ENCODE measurements around the gene KLHL26. TPM values are rescaled to one million over a fixed set of nuclear protein-coding genes. Genes with fewer than 3 reads are reported as not detected.
A peak's percentile ranks its signal among the peaks of the same experiment; 100 is the strongest.

The KLHL26 gene
- total and polyA plus RNA-seq, 5 experiments from 2014 or later, result 3.3 to 13.9 (median 5.7) TPM

DNA sequence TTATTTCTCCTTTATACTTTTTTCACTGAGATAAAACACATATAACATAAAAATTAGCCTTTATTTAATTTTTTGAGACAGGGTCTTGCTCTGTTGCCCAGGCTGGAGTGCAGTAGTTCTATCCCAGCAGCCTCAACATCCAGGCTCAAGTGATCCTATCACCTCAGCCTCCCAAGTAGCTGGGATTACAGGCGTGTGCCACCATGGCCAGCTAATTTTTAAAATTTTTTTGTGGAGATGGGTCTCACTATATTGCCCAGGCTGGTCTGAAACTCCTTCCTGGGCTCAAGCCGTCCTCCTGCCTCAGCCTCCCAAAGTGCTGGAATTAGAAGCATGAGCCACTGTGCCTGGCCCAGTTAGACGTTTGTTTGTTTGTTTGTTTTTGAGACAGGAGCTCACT is 75.1 kb downstream of the KLHL26 start:
- Mint-ChIP-seq H3K27me3 (no peaks in the 10 kb centered on the region), H3K36me3 (peaks cover 0 to 4% (median 0%) of the 10 kb centered on the region in 3 donors), H3K27ac (no peak overlapping the region), H3K4me3 (no peak overlapping the region), H3K9me3 (no peaks in the 10 kb centered on the region), H3K4me1 (peaks cover 18 to 67% (median 52%) of the 10 kb centered on the region in 4 donors)
- POLR2A ChIA-PET, result interaction anchor here (1.2 kb wide), 1 partner anchor 12 kb away, joined by 5 read pairs; no protein-coding TSS in a partner anchor
- DNase-seq, result no peak
- ATAC-seq, result no peak

GRCh38 chr19:18712981-18713380 is 76.2 kb downstream of the KLHL26 start:
- ATAC-seq (no peak), DNase-seq (no peak)
- peaks cover 0 to 4% (median 0%) of the 10 kb centered on the region in 3 donors for H3K36me3 Mint-ChIP-seq
- POLR2A ChIA-PET, result interaction anchor here (1.2 to 1.4 kb wide), 2 partner anchors 13 to 116 kb away, joined by 3 to 5 read pairs; no protein-coding TSS in a partner anchor
- H3K4me3 Mint-ChIP-seq, result peak overlapping the region in 1 of 10 donors; percentile 31
- peak overlapping the region in 4 of 10 donors; percentile 16 to 89 (median 58) for H3K27ac Mint-ChIP-seq
- no peaks in the 10 kb centered on the region for H3K27me3 Mint-ChIP-seq
- no peaks in the 10 kb centered on the region for H3K9me3 Mint-ChIP-seq
- H3K4me1 Mint-ChIP-seq, result peaks cover 17 to 68% (median 53%) of the 10 kb centered on the region in 4 donors

GRCh38 chr19:18713550-18714117 is 76.8 kb downstream of the KLHL26 start:
- peak overlapping the region in 4 of 10 donors; percentile 29 to 72 (median 59) for H3K27ac Mint-ChIP-seq
- H3K4me1 Mint-ChIP-seq, result peaks cover 19 to 69% (median 55%) of the 10 kb centered on the region in 4 donors
- H3K27me3 Mint-ChIP-seq, result no peaks in the 10 kb centered on the region
- peaks cover 0 to 9% (median under 1%) of the 10 kb centered on the region in 3 donors for H3K36me3 Mint-ChIP-seq
- ATAC-seq (peak in 1 of 2 donors; percentile 47), DNase-seq (no peak)
- peak overlapping the region in 3 of 10 donors; percentile 24 to 31 (median 25) for H3K4me3 Mint-ChIP-seq
- POLR2A ChIA-PET, result interaction anchor here (1.4 kb wide), 1 partner anchor 116 kb away, joined by 3 read pairs; no protein-coding TSS in a partner anchor
- no peaks in the 10 kb centered on the region for H3K9me3 Mint-ChIP-seq

GRCh38 chr19:18715416-18715815 is 78.6 kb downstream of the KLHL26 start:
- H3K27ac Mint-ChIP-seq, result peak overlapping the region in 4 of 10 donors; percentile 11 to 93 (median 40)
- DNase-seq, result no peak
- no peak for ATAC-seq
- peaks cover 20 to 60% (median 51%) of the 10 kb centered on the region in 4 donors for H3K4me1 Mint-ChIP-seq
- no peaks in the 10 kb centered on the region for H3K27me3 Mint-ChIP-seq
- H3K4me3 Mint-ChIP-seq, result peak overlapping the region in 4 of 10 donors; percentile 37 to 52 (median 44)
- POLR2A ChIA-PET, result no interaction called here
- H3K9me3 Mint-ChIP-seq, result no peaks in the 10 kb centered on the region
- peaks cover 0 to 18% (median 3%) of the 10 kb centered on the region in 3 donors for H3K36me3 Mint-ChIP-seq

GRCh38 chr19:18716857-18717256 is 80.0 kb downstream of the KLHL26 start:
- Mint-ChIP-seq H3K27ac (peak overlapping the region in 7 of 10 donors; percentile 58 to 93 (median 80)), H3K36me3 (peaks cover 0 to 27% (median 3%) of the 10 kb centered on the region in 3 donors), H3K4me1 (peaks cover 25 to 60% (median 54%) of the 10 kb centered on the region in 4 donors), H3K4me3 (no peak overlapping the region), H3K27me3 (no peaks in the 10 kb centered on the region), H3K9me3 (no peaks in the 10 kb centered on the region)
- ATAC-seq, result no peak
- no peak for DNase-seq
- POLR2A ChIA-PET, result no interaction called here

- Mint-ChIP-seq H3K27me3 (no peaks in the 10 kb centered on the region), H3K36me3 (peaks cover 0 to 28% (median 4%) of the 10 kb centered on the region in 3 donors), H3K4me1 (peaks cover 25 to 60% (median 53%) of the 10 kb centered on the region in 4 donors), H3K4me3 (no peak overlapping the region), H3K27ac (peak overlapping the region in 5 of 10 donors; percentile 18 to 87 (median 65)), H3K9me3 (no peaks in the 10 kb centered on the region)
- DNase-seq, result no peak
- POLR2A ChIA-PET, result no interaction called here
- no peak for ATAC-seq
Observed at GRCh38 chr19:18717601-18718000, 80.8 kb downstream of the KLHL26 start.

DNA sequence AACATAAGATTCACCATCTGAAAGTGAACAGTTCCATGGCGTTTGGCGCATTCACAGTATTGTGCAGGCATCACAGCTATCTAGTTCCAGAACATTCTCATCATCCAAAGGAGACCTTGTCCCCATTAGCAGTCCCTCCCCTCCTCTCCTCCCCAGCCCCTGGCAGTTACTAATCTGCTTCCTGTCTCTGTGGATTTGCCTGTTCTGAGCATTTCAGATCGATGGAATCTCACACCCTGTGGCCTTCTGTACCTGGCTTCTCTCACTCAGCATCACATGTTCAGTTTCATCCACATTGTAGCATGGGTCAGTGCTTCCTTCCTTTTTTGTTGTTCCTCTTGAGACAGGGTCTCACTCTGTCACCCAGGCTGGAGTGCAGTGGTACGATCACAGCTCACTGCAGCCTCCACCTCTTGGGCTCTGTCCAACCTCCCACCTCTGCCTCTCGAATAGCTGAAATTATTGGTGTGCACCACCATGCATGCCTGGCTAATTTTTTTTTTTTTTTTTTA is 81.2 kb downstream of the KLHL26 start:
- H3K9me3 Mint-ChIP-seq, result no peaks in the 10 kb centered on the region
- H3K36me3 Mint-ChIP-seq, result peaks cover 0 to 28% (median 4%) of the 10 kb centered on the region in 3 donors
- POLR2A ChIA-PET, result no interaction called here

DNA sequence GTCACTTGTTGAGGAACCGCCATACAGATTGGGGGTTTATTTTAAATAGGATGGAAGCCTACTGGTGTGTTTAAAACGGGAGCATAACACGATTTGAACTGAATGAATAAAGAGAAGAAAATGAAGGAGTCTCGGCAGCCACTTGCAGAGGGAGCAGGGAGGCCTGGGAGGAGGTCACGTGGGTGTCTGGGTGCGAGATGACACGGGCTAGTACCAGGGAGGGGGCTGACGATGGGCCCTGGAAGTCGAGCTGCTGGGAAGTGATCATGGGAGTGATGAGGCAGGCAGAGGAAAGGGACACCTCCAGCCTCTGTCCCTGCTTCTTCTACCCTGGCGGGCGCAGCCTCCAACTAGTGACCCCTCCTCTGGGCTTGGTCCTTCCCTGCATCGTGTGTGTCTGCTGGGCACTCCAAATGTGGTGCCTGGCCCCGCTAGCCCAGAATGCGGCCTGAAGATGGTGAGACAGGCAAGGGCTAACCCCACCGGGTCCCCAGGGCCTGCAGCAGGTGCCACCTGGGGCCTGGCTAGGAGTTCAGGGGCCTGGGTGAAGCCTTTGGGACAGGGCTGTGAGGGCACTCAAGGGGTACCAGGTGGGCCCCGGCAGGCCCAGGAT is 82.1 kb downstream of the KLHL26 start:
- Mint-ChIP-seq H3K9me3 (no peaks in the 10 kb centered on the region), H3K4me1 (peaks cover 31 to 55% (median 45%) of the 10 kb centered on the region in 4 donors), H3K4me3 (no peak overlapping the region), H3K27ac (peak overlapping the region in 5 of 10 donors; percentile 61 to 87 (median 75)), H3K36me3 (peaks cover 0 to 30% (median 4%) of the 10 kb centered on the region in 3 donors), H3K27me3 (no peaks in the 10 kb centered on the region)
- no peak for ATAC-seq
- POLR2A ChIA-PET, result no interaction called here
- DNase-seq, result no peak

More for the DNA sequence above, 81.2 kb downstream of the KLHL26 start:
- Mint-ChIP-seq H3K27ac (peak overlapping the region in 8 of 10 donors; percentile 58 to 87 (median 78)), H3K4me3 (peak overlapping the region in 1 of 10 donors; percentile 18), H3K27me3 (no peaks in the 10 kb centered on the region), H3K4me1 (peaks cover 27 to 58% (median 50%) of the 10 kb centered on the region in 4 donors)
- ATAC-seq, result no peak
- DNase-seq, result no peak

GRCh38 chr19:18719541-18719940 is 82.7 kb downstream of the KLHL26 start:
- POLR2A ChIA-PET, result no interaction called here
- Mint-ChIP-seq H3K4me3 (no peak overlapping the region), H3K27ac (peak overlapping the region in 1 of 10 donors; percentile 52), H3K36me3 (peaks cover 0 to 30% (median 4%) of the 10 kb centered on the region in 3 donors), H3K9me3 (no peaks in the 10 kb centered on the region), H3K4me1 (peaks cover 33 to 57% (median 42%) of the 10 kb centered on the region in 4 donors), H3K27me3 (no peaks in the 10 kb centered on the region)
- no peak for ATAC-seq
- no peak for DNase-seq

Other genes with a start within 250 kb of the KLHL26 start
- gene LRRC25, start 239.4 kb upstream of the KLHL26 start, total RNA-seq, result under 1 TPM; 0.16 to 0.39 TPM
- gene LRRC25, start 239.4 kb upstream of the KLHL26 start, polyA plus RNA-seq, result under 1 TPM in 2 of 3 donors, not detected in 1; 0.13 to 0.26 TPM
- 10 to 100 TPM; 41.3 to 45.4 TPM for gene SSBP4, start 217.6 kb upstream of the KLHL26 start, total RNA-seq
- gene SSBP4, start 217.6 kb upstream of the KLHL26 start, polyA plus RNA-seq, result 10 to 100 TPM; 48.1 to 78.8 (median 61.1) TPM
- gene ISYNA1, start 198.9 kb upstream of the KLHL26 start, total RNA-seq, result 10 to 100 TPM; 62.5 to 63.7 TPM
- gene ISYNA1, start 198.9 kb upstream of the KLHL26 start, polyA plus RNA-seq, result 10 to 100 TPM; 28.3 to 53.2 (median 40.4) TPM
- gene ELL, start 115.0 kb upstream of the KLHL26 start, total RNA-seq, result 10 to 100 TPM; 23.7 to 24.1 TPM
- gene ELL, start 115.0 kb upstream of the KLHL26 start, polyA plus RNA-seq, result 10 to 100 TPM in 1 of 3 donors, 1 to 10 TPM in 2; 7.6 to 11.0 (median 9.3) TPM
- 100 to 1,000 TPM; 235 to 236 TPM for gene FKBP8, start 93.5 kb upstream of the KLHL26 start, total RNA-seq
- gene FKBP8, start 93.5 kb upstream of the KLHL26 start, polyA plus RNA-seq, result 100 to 1,000 TPM in 2 of 3 donors, 10 to 100 TPM in 1; 87.0 to 125 (median 106) TPM
- 10 to 100 TPM; 96.2 to 97.9 TPM for gene KXD1, start 79.2 kb upstream of the KLHL26 start, total RNA-seq
- gene KXD1, start 79.2 kb upstream of the KLHL26 start, polyA plus RNA-seq, result 10 to 100 TPM; 68.3 to 80.2 (median 79.4) TPM
- 1,000 to 10,000 TPM; 1,986 to 2,036 TPM for gene UBA52, start 65.2 kb upstream of the KLHL26 start, total RNA-seq
- gene UBA52, start 65.2 kb upstream of the KLHL26 start, polyA plus RNA-seq, result 1,000 to 10,000 TPM; 1,743 to 2,077 (median 1,903) TPM
- 100 to 1,000 TPM; 138 to 165 TPM for gene REX1BD, start 48.2 kb upstream of the KLHL26 start, total RNA-seq
- gene REX1BD, start 48.2 kb upstream of the KLHL26 start, polyA plus RNA-seq, result 100 to 1,000 TPM; 165 to 196 (median 176) TPM
- not detected for gene CRLF1, start 30.2 kb upstream of the KLHL26 start, total RNA-seq
- 1 to 10 TPM in 1 of 3 donors, under 1 TPM in 1, not detected in 1; 0.55 to 1.1 TPM for gene CRLF1, start 30.2 kb upstream of the KLHL26 start, polyA plus RNA-seq
- not detected for gene TMEM59L, start 24.2 kb upstream of the KLHL26 start, total RNA-seq
- under 1 TPM in 2 of 3 donors, not detected in 1; 0.09 to 0.27 TPM for gene TMEM59L, start 24.2 kb upstream of the KLHL26 start, polyA plus RNA-seq
- gene CRTC1, start 46.7 kb downstream of the KLHL26 start, total RNA-seq, result 10 to 100 TPM; 24.2 to 25.7 TPM
- gene CRTC1, start 46.7 kb downstream of the KLHL26 start, polyA plus RNA-seq, result 1 to 10 TPM; 1.2 to 2.0 (median 1.9) TPM
- not detected for gene COMP, start 154.3 kb downstream of the KLHL26 start, total RNA-seq
- gene COMP, start 154.3 kb downstream of the KLHL26 start, polyA plus RNA-seq, result not detected
- gene UPF1, start 194.9 kb downstream of the KLHL26 start, total RNA-seq, result 100 to 1,000 TPM; 109 to 112 TPM
- gene UPF1, start 194.9 kb downstream of the KLHL26 start, polyA plus RNA-seq, result 10 to 100 TPM in 1 of 3 donors, 1 to 10 TPM in 2; 7.5 to 28.4 (median 9.5) TPM

Measured in naive thymus-derived CD8-positive, alpha-beta T cell (primary cell).